Measurements from ENCODE around the gene CREBRF. TPM values are rescaled to one million over a fixed set of nuclear protein-coding genes. Genes with fewer than 3 reads are reported as not detected.

CREBRF gene
- total and polyA plus RNA-seq, 2 of the 8 experiments (the other 6 are each of a cell fraction or from before 2014, with no cell fraction given): 1.2 to 4.7 TPM

- no peak for DNase-seq (ENCODE audit: low read depth in 1 of 2, low spot score in 2 of 2)
- no peak overlapping the region for H3K56ac ChIP-seq (replicated peaks; ENCODE audit: insufficient read length, low read depth, low read length)
- no peak overlapping the region for H3K4ac ChIP-seq (replicated peaks; ENCODE audit: insufficient read length, low read depth, low read length)
- no peak overlapping the region for H3K4me3 ChIP-seq (ENCODE audit: extremely low read depth in 1 of 4, insufficient read depth in 2 of 4, low read depth in 3 of 4, low read length in 4 of 4)
- H4K20me1 ChIP-seq (replicated peaks in 1 of 2; ENCODE audit: control insufficient read depth in 1 of 2, insufficient read depth in 2 of 2, low read length in 2 of 2): peaks cover 3 to 9% of the 10 kb centered on the region in 2 experiments
- no peaks in the 10 kb centered on the region for H3K36me3 ChIP-seq (ENCODE audit: control insufficient read depth in 2 of 4, insufficient read depth in 4 of 4, low read length in 3 of 4)
- H4K5ac ChIP-seq (ENCODE audit: insufficient read length, low read depth, low read length): no peak overlapping the region
- CTCF ChIA-PET (ENCODE audit: partially characterized antibody): interaction anchor here (1.1 to 2.1 kb wide), 2 partner anchors 10 to 19 kb away, joined by 4 to 5 read pairs; no protein-coding TSS in a partner anchor
- H2BK120ac ChIP-seq (replicated peaks; ENCODE audit: low read depth, low read length): no peak overlapping the region
- H3K79me1 ChIP-seq (ENCODE audit: low read depth, low read length): peaks cover 6% of the 10 kb centered on the region
- H3K79me2 ChIP-seq (ENCODE audit: control insufficient read depth in 1 of 2, insufficient read depth in 2 of 2, low read length in 2 of 2): peaks cover 3 to 14% of the 10 kb centered on the region in 2 experiments; a peak in 2 of 4 replicates
- no peak overlapping the region for H2BK12ac ChIP-seq (ENCODE audit: low read depth, low read length)
- H2BK15ac ChIP-seq (ENCODE audit: low read length): no peak overlapping the region
- peaks cover 2 to 5% (median 3%) of the 10 kb centered on the region in 4 experiments; a peak in 4 of 7 replicates for H3K4me1 ChIP-seq (replicated peaks in 1 of 4; ENCODE audit: control insufficient read depth in 3 of 4, insufficient read depth in 4 of 4, low read length in 3 of 4)
- H3K14ac ChIP-seq (ENCODE audit: insufficient read length): no peak overlapping the region
- no peak for FAIRE-seq
- H4K91ac ChIP-seq (replicated peaks; ENCODE audit: insufficient read length, low read length): no peak overlapping the region
- no peak overlapping the region for H3K27ac ChIP-seq (ENCODE audit: low read depth, low read length)
- no peaks in the 10 kb centered on the region for H3K23me2 ChIP-seq (ENCODE audit: low read depth, low read length)
- H3K9me3 ChIP-seq (ENCODE audit: insufficient read depth in 2 of 2, low read depth in 1 of 2, low read length in 1 of 2): no peaks in the 10 kb centered on the region
- H2BK20ac ChIP-seq (ENCODE audit: low read length): no peak overlapping the region
- H3K9ac ChIP-seq (replicated peaks in 1 of 4; ENCODE audit: extremely low read depth in 1 of 4, low read depth in 3 of 4, low read length in 3 of 4): no peak overlapping the region
- WGBS, 2 experiments (ENCODE audit: extremely low coverage in 1 of 2, insufficient coverage in 1 of 2, insufficient read length in 1 of 2, insufficient replicate concordance in 2 of 2, low coverage in 1 of 2, low lambda C conversion rate in 2 of 2, missing lambda C conversion rate in 1 of 2): 85% methylated on average over 4 of the region's 4 CpGs; no CpG with 5 or more reads in 1 of the 2 experiments
- H3K18ac ChIP-seq (ENCODE audit: extremely low read depth, low read length): no peak overlapping the region; the same call in 1 of the 2 replicates
- H2BK5ac ChIP-seq (ENCODE audit: low read depth, low read length): no peak overlapping the region
- 0 out of 4 replicates have a peak overlapping the region, but pooled peaks of 1 of the 2 experiments have one; percentile 14 for H3K4me2 ChIP-seq (ENCODE audit: insufficient read depth in 1 of 2, low read depth in 2 of 2, low read length in 2 of 2)
- no peak overlapping the region for H4K8ac ChIP-seq (ENCODE audit: extremely low read depth, insufficient read depth, low read length)
- no peak overlapping the region for H2AK5ac ChIP-seq (ENCODE audit: low read depth, low read length)
- H3K23ac ChIP-seq (ENCODE audit: insufficient read length): no peak overlapping the region
- no peak overlapping the region for H2AFZ ChIP-seq (ENCODE audit: low read length)
- no peaks in the 10 kb centered on the region for H3K27me3 ChIP-seq (replicated peaks in 1 of 4; ENCODE audit: control insufficient read depth in 3 of 4, extremely low read depth in 1 of 4, insufficient read depth in 3 of 4, low read length in 3 of 4)
- POLR2A ChIA-PET (ENCODE audit: partially characterized antibody): interaction anchor here (1.2 kb wide), 1 partner anchor 10 kb away, joined by 3 read pairs; no protein-coding TSS in a partner anchor
- no peak for TF ChIP-seq SIRT6 (IDR thresholded peaks at IDR 0.05; ENCODE audit: low read length)
- TF ChIP-seq HDAC2 (IDR thresholded peaks at IDR 0.05; ENCODE audit: borderline replicate concordance in 1 of 2, low read depth in 2 of 2, low read length in 2 of 2): no peak
- TF ChIP-seq SIX5 (IDR thresholded peaks at IDR 0.05; ENCODE audit: low read depth, low read length): no peak
- TF ChIP-seq HDAC6 (IDR thresholded peaks at IDR 0.05; ENCODE audit: low read depth, low read length): no peak
- TF ChIP-seq RXRA (IDR thresholded peaks at IDR 0.05; ENCODE audit: insufficient read depth, low read depth, low read length): no peak
- no peak for TF ChIP-seq POLR2AphosphoS5 (IDR thresholded peaks at IDR 0.05; ENCODE audit: low read depth, low read length)
- no peak for TF ChIP-seq CBX5 (IDR thresholded peaks at IDR 0.05; ENCODE audit: low read depth, low read length)
- TF ChIP-seq MAX (IDR thresholded peaks at IDR 0.05): no peak
- TF ChIP-seq SP1 (IDR thresholded peaks at IDR 0.05; ENCODE audit: low read depth, low read length): no peak
- TF ChIP-seq SAP30 (IDR thresholded peaks at IDR 0.05; ENCODE audit: insufficient read depth, insufficient replicate concordance, low read length): no peak
These were observed 27.3 kb upstream of the CREBRF start for GRCh38 chr5:173028811-173029327.

Data from H1 (cell line).